Effector memory CD4-positive, alpha-beta T cell (primary cell): ENCODE measurements around the gene CRABP2.

Experiments
- DNase-seq, 3 donors: peaks; one replicate each; pipeline ENCODE4 v3.0.0-alpha.2; 2020
- H3K27ac ChIP-seq: 2 replicates; pipeline ENCODE4 v1.7.0; 2013; ENCODE audit warnings: mild to moderate bottlenecking, low read length, moderate library complexity; ENCODE audit not compliant: insufficient read depth, poor library complexity, severe bottlenecking
- H3K27me3 ChIP-seq: replicated peaks from 2 replicates; pipeline ENCODE4 v1.7.0; 2013; ENCODE audit warnings: mild to moderate bottlenecking, low read length; ENCODE audit not compliant: insufficient read depth, control insufficient read depth, poor library complexity, severe bottlenecking
- H3K36me3 ChIP-seq: 2 replicates; pipeline ENCODE4 v1.7.0; 2013; ENCODE audit warnings: mild to moderate bottlenecking, low read length, moderate library complexity; ENCODE audit not compliant: control insufficient read depth, insufficient read depth
- H3K4me1 ChIP-seq: 2 replicates; pipeline ENCODE4 v1.7.0; 2013; ENCODE audit warnings: low read length, mild to moderate bottlenecking; ENCODE audit not compliant: control insufficient read depth, insufficient read depth, poor library complexity, severe bottlenecking
- H3K4me3 ChIP-seq: 2 replicates; pipeline ENCODE4 v1.7.0; 2013; ENCODE audit warnings: low read length, low read depth, mild to moderate bottlenecking; ENCODE audit not compliant: insufficient read depth, poor library complexity, severe bottlenecking
- H3K9me3 ChIP-seq: 2 replicates; pipeline ENCODE4 v1.7.0; 2013; ENCODE audit warnings: mild to moderate bottlenecking, low read length, moderate library complexity; ENCODE audit not compliant: control insufficient read depth

Gene CRABP2

DNA sequence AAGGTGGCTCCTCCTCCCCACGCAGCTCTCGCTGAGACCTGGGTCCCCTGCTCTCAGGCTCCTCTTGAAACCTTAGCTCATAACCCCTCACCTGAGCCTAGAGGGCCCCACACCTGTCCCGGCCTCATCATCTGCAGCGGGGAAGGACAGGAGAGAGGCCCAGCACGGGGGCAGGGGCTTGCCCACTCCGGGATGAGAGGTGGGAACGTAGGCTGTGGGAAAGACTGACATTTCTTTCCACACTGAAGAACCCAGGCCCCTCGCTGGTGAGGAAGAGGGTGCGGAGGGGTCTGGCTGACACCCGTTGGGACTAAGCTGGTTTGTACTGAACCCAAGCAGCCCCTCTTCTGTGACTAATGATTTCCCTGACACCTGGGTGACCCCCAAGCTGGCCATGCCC is 14.2 kb downstream of the CRABP2 start:
- Histone ChIP-seq H3K4me1 (peaks cover 16% of the 10 kb centered on the region), H3K27ac (no peak overlapping the region), H3K9me3 (no peaks in the 10 kb centered on the region), H3K4me3 (no peak overlapping the region), H3K36me3 (no peaks in the 10 kb centered on the region), H3K27me3 (peaks cover 43% of the 10 kb centered on the region)
- no peak for DNase-seq

DNA sequence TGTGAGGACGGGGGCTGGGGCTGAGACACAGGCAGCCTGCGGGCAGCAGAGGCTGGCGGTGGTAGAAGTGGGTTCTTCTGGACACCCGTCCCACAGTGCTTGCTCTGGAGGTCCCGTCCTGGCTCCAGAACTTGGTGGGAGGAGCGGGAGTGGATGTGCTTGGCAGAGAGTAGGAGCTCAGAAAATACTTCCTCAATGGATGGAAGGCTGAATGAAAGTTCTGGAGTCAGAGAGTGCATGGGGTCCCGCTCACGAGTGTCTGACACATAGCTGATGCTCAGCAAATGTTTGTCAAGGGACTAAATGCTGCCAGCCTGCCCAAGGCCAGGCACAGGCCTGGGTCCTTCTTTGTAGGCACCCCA is 14.7 kb downstream of the CRABP2 start:
- peaks cover 16% of the 10 kb centered on the region for H3K4me1 ChIP-seq
- no peak overlapping the region for H3K27ac ChIP-seq
- H3K4me3 ChIP-seq, result no peak overlapping the region
- H3K27me3 ChIP-seq, result peaks cover 43% of the 10 kb centered on the region
- no peaks in the 10 kb centered on the region for H3K36me3 ChIP-seq
- no peaks in the 10 kb centered on the region for H3K9me3 ChIP-seq
- no peak for DNase-seq

DNA sequence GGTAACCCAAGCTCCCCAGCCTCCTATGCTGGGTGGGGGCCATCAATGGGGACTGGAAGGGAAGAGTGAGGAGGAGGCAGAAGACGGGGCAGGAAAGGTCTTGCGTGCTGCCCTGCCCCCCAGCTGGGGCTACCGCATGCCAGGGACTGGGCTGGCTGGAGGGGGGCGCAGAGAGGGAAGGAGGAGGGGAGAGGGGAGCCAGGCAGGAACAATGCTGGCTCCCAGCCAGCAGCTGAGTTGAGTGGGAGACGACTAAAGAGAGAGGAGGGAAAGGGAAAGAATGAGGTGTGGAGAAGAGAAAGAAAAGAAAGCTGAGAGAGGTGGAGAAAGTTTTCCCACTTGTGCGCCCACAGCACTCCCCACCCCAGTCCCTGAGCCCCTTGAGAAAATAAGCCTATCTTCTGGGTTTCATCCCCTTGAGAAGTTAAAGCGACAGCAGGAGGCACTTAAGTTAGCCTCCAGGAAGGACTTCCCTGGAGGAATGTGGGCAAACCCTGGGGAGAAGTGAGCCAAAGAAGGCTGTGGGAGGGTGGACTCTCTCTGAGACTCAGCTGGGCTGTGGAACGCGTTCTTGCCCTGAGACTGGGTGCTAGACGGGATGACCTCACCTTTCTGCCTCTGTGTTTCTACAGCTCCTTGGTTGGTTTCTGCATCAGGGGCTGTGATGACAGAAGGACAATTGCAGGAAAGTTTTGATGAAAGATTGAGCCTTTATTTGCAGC is 15.3 kb downstream of the CRABP2 start:
- Histone ChIP-seq H3K27ac (no peak overlapping the region), H3K9me3 (no peaks in the 10 kb centered on the region), H3K4me1 (peaks cover 16% of the 10 kb centered on the region), H3K27me3 (peaks cover 43% of the 10 kb centered on the region), H3K4me3 (no peak overlapping the region), H3K36me3 (no peaks in the 10 kb centered on the region)
- DNase-seq, result no peak

DNA sequence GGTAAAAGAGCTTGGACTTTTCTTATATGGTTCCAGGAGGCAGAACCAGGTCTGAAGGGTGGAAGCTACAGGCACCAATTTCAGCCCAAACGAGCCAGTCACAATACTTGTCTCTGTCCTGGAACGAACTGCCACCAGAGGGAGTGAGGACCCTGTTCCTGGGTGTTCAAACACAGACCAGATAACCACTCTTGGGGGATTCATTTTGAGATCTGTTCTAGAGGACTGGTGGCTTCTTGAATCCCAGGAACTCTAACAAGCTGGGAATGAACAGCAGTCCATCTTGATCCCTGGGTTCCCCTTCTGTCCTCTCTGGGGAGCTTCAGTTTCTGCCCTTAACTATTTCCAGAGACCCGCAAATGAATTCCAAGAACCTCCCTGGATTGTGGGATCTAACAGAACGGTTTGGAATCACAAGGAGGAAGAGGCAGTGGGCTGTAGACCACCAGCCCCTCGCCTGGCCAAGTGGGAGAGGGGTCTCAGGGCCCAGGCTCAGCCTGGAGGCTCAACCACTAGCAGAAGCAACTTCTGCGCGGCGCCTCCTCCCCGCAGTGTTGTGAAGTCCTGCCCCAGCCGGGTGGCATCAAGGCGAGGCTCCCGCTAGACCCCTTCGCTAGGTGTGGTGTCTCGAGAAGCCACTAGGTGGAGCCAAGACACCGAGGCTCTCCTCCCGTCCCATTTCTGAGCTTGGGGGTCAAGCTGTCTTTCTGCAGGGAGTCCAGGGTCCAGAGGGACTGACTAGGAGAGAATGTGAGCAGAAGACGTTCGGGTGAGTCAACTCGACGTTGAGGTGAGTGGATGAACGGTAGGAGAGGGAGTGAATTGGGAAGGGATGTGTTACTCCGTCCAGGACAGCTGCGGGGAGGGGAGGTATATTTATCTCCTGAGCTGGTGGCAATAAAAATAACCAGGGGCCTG is 16.1 kb downstream of the CRABP2 start:
- Histone ChIP-seq H3K36me3 (no peaks in the 10 kb centered on the region), H3K27ac (no peak overlapping the region), H3K9me3 (no peaks in the 10 kb centered on the region), H3K4me1 (peaks cover 18% of the 10 kb centered on the region), H3K27me3 (peaks cover 43% of the 10 kb centered on the region), H3K4me3 (no peak overlapping the region)
- DNase-seq, result peak; percentile 54 to 64 (median 55)

DNA sequence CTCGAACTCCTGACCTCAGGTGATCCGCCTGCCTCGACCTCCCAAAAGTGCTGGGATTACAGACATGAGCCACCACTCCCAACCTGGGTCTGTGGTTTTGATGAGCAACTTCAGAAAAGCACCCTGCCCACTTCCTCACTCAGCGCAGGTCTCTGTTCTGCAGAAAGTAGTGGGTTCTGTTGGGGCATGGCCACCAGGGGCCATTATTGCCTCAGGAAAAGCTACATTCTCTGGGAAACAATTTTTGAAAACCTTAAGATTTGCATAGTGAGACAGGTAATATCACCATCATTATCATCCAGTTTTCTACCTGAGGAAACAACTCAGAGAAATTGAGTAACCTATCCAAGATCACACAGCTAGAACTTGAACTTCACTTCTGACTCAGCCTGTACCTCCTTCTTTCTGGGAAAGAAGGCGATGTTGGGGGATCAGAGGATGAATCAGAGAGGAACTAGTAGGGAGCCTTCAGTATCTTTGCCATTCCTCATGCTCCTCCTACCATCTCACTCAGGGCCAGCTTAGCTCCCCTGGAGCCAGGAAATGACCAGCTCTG is 21.1 kb downstream of the CRABP2 start:
- Histone ChIP-seq H3K36me3 (no peaks in the 10 kb centered on the region), H3K27me3 (peaks cover 11% of the 10 kb centered on the region), H3K4me3 (no peak overlapping the region), H3K4me1 (peaks cover 7% of the 10 kb centered on the region), H3K27ac (no peak overlapping the region), H3K9me3 (no peaks in the 10 kb centered on the region)
- DNase-seq, result no peak

DNA sequence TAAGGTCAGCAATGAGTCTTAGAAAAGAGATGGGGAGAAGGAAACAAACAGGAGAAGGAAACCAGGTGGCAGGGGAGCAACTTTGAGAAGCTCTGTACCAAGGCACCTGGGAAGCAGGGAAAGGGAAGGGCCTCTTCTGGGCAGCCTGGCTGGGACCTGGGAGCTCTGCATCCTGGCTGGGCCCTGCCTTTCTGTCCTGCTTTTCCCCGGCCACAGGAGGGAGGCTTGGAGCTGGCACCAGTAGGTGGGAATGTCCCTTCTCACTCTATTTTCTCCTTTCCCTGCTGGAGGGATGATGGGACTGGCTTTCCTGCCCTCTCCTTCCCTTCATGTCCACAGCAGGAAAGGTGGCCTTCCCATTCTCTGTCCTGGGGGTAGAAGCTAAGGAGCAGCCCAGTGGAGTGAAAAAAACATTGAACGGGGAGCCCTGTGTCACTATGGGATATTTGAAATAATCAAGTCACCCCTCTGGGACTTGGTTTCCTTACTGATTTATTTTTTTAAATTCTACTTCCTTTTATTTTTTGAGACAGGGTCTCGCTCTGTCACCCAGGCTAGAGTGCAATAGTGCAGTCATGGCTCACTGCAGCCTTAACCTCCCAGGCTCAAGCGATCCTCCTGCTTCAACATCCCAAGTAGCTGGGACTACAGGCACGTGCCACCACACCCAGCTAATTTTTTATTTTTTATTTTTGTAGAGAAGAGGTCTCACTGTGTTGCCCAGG is 23.1 kb downstream of the CRABP2 start:
- Histone ChIP-seq H3K36me3 (no peaks in the 10 kb centered on the region), H3K27ac (no peak overlapping the region), H3K9me3 (no peaks in the 10 kb centered on the region), H3K27me3 (peaks cover 29% of the 10 kb centered on the region), H3K4me3 (no peak overlapping the region), H3K4me1 (peaks cover 13% of the 10 kb centered on the region)
- no peak for DNase-seq

DNA sequence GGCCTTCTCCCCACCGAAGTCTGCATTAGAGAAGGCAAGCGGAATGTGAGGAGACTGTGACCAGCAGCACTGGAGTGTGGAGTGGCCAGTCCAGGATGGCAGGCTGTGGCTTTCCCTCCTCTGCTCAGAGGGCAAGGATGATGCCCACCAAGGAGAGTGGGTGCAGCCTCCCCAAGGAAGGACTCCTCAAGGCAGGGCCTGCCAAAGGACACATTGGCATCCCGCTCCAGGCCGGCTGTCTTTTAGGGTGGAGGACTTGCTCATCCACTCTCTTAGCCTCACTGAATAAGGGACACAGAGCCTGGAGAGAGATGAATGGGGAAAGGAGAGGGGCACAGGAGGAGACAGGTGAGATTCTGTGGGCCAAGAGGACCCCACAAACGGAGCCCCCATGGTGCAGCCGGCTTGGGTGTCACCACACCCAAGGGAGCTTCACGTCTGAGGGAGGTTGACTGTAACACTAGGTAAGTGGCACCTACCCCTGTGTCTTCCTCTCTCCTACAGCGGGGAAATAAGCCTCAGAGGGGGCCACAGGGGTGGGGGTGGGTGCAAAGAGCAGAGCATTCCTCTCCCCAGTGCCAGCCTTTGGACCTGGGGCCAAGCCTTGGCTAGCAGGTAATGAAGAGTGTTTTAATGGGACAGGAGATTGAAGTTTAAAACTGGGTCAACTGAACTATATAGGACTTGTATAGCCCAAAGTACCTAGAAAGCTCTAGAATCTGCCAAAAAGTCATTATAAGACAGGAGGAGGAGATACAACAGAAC is 24.0 kb downstream of the CRABP2 start:
- H3K36me3 ChIP-seq, result no peaks in the 10 kb centered on the region
- peaks cover 20% of the 10 kb centered on the region for H3K4me1 ChIP-seq
- no peaks in the 10 kb centered on the region for H3K9me3 ChIP-seq
- H3K27ac ChIP-seq, result no peak overlapping the region
- DNase-seq, result no peak
- H3K4me3 ChIP-seq, result no peak overlapping the region
- peaks cover 39% of the 10 kb centered on the region for H3K27me3 ChIP-seq

DNA sequence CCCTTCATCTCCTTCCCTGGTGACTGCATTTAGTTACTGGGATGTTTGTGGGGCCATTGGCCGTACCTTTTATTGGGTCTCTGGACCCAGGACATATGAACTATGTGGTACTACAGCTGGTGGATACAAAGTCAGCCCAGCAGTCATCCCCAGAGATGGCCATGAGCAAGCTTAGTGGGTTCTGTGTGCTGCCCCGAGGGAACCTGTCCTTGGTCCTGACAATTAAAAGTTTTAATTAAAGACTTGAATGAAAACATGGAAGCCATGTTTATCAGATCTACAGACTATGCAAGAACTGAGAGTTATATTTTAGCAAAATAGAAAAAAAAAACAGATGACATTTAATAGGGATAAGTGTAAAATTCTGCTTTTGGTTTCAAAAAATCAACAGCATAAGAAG is 25.3 kb downstream of the CRABP2 start:
- H3K27me3 ChIP-seq, result peaks cover 46% of the 10 kb centered on the region
- no peaks in the 10 kb centered on the region for H3K9me3 ChIP-seq
- no peak overlapping the region for H3K4me3 ChIP-seq
- H3K4me1 ChIP-seq, result peaks cover 20% of the 10 kb centered on the region
- no peaks in the 10 kb centered on the region for H3K36me3 ChIP-seq
- DNase-seq, result no peak
- no peak overlapping the region for H3K27ac ChIP-seq
